ENCODE results near the gene CNTN1.
A peak's percentile ranks its signal among the peaks of the same experiment; 100 is the strongest.

The CNTN1 gene

DNA sequence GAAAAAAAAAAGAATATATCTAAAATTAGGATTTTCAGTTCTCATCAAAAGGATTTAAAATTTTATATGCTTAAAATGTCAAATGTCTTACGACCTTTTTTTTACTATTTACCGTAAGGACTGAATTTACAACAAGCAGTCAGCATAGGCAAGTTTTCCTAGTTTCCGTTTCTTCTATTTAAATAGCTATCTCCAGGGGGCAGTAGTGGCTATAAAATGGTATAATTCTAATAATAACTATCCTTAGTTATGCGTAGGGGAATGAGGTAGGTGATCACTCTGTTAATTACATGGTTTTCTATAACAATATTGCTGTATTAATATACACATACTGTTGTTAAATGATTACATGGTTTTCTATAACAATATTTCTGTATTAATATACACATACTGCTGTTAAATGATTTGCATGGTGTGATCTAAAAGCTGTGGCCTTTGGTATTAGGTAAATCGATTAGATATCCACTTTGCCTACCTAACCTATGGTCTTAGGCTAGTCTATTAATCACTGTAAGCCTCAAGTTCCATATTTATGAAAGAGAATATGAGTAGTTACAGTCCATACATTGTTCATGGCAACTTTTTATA lies 278.2 kb downstream of the CNTN1 start:
- DNase-seq (ENCODE audit: low read depth): no peak

DNA sequence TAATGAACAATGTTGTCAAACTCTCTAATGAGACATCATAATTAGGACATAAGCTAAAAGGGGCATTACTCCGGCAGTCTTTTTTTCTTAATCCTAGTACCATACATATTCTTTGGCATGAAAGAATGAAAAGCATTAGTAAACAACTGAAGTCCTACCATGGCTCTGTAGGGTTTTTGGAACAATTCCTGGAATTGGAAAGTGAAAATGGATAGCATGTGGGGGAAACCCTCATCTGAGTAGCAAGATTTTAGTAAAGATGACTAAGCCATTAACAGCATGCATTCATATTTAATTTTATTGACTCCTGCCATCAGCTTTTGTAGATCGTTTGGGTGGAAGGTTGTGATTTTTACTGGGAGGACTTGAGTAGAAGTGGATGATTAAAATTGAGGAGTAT lies 279.7 kb downstream of the CNTN1 start:
- DNase-seq (ENCODE audit: low read depth): no peak

DNA sequence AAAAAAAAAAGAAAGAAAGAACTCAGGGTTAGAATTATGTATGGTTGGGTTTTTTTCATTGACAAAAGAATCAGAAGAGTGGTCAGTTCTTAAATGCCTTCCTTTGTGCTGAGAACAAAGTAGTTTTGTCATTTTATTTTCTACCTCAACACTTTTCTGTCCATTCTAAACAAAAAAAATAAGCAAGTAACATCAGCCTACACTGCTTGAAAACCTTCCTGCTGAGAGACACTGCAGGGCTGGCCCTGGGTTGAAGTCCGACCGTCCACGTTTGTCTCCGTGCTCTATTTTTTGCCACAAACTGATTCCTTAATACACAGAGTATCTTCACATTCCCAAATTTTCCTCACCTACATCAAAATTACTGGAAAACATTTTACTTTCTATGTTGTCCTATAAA lies 284.3 kb downstream of the CNTN1 start:
- no peak for DNase-seq (ENCODE audit: low read depth)

- DNase-seq (ENCODE audit: low read depth): no peak
Measured at GRCh38 chr12:40980427-40980961, 288.3 kb downstream of the CNTN1 start.

- DNase-seq (ENCODE audit: low read depth): no peak
Measured at GRCh38 chr12:40986001-40986400, 293.8 kb downstream of the CNTN1 start.

GRCh38 chr12:40988355-40988754 lies 296.1 kb downstream of the CNTN1 start:
- no peak for DNase-seq (ENCODE audit: low read depth)

- no peak for DNase-seq (ENCODE audit: low read depth)
Measured at GRCh38 chr12:40988824-40989223, 296.6 kb downstream of the CNTN1 start.

DNA sequence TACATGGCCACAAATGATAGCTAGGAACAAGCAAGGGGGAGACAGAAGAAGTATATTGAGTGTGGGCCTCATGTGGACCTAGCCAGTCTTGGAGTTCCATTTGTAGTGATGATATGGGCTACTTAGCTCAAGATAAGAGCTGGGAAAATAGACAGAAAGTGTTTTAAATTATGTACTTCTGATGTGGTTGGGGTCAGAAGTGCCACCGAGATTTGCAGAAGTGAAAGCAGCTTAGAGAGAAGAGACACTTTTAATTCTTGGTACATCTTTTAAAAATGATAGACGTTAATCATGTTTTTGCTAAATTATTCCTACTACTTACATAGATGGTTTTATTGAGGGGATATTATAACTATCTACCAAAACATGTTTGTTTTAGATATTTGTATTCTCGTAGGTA lies 297.5 kb downstream of the CNTN1 start:
- DNase-seq (ENCODE audit: low read depth): no peak

DNA sequence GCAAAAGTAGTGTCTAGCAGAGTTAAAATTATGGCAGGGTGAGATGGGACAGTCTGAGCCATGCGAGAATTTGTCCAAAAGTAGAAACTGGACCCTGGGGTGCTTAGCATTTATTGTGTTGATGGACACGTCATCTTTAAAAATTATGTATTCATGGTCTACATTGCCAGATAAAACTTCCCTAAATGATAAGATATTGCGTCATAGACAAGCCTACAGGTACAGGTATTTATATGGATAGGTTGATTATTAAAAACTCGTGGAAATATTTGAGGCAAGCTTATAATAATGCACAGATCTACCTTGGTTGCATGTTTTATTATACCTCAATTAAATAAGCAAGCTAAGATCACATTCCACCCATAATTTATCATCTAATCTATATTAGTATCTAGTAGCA lies 299.9 kb downstream of the CNTN1 start:
- no peak for DNase-seq (ENCODE audit: low read depth)

GRCh38 chr12:40992674-40993073 lies 300.4 kb downstream of the CNTN1 start:
- no peak for DNase-seq (ENCODE audit: low read depth)

GRCh38 chr12:40993158-40993557 lies 300.9 kb downstream of the CNTN1 start:
- no peak for DNase-seq (ENCODE audit: low read depth)

DNA sequence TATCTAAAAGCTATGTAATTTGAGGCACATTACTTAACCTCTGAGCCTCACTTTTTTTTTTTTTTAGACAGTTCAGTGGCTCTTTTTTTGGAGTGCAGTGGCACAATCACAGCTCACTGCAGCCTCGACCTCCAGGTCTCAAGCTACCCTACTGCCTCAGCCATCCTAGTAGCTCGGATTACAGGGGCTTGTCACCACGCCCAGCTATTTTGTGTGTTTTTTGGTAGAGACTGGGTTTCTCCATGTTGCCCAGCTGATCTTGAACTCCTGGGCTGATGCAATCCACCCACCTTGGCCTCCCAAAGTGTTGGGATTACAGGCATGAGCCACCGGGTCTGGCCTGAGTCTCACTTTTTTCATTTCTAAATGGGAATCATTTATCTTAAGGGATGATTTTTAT lies 303.9 kb downstream of the CNTN1 start:
- DNase-seq (ENCODE audit: low read depth): no peak

- DNase-seq (ENCODE audit: low read depth): no peak
Measured at GRCh38 chr12:40999210-40999609, 307.0 kb downstream of the CNTN1 start.

GRCh38 chr12:41008472-41008871 lies 316.2 kb downstream of the CNTN1 start:
- DNase-seq (ENCODE audit: low read depth): no peak

- DNase-seq (ENCODE audit: low read depth): no peak
Measured at GRCh38 chr12:41011939-41012338, 319.7 kb downstream of the CNTN1 start.

GRCh38 chr12:41013881-41014642 lies 321.8 kb downstream of the CNTN1 start:
- DNase-seq (ENCODE audit: low read depth): peak; percentile 15

DNA sequence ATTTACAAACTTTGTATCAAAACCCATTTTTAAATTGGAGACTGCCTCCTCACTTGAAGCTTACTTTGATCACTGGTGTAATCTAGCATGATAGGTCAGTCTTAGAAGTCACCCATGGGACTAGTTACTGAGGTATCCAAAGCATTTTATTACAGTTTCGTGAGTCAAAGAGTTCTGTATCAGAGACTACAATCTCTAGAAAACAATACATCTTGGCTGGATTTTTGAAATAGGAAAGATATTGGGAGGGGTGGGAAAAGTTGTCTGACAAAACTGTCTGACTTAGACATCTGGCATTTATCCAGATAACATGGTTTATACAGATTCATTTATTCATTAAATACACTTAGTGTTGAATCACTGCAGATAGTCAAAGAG lies 322.4 kb downstream of the CNTN1 start:
- peak; percentile 5 for DNase-seq (ENCODE audit: low read depth)

GRCh38 chr12:41018010-41018409 lies 325.8 kb downstream of the CNTN1 start:
- DNase-seq (ENCODE audit: low read depth): no peak

GRCh38 chr12:41019461-41019860 lies 327.2 kb downstream of the CNTN1 start:
- DNase-seq (ENCODE audit: low read depth): no peak

DNA sequence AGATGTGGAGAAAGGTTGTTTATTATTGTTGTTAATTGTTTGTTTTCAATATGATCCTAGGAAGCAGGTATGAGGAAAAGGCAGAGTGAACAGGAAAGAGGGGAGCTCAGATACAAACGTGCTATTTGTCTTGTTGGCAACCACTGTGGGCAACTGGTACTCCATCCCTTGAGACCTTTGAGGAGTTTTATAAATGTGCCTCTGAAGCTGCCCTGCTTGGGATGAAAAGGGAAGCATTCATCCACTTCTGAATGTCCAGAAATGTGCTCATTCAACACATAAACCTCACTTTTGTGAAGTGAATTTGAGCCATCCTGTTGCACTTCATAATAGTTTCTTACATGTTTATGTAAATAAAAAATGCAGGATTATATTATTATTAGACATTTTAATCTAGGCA lies 331.6 kb downstream of the CNTN1 start:
- no peak for DNase-seq (ENCODE audit: low read depth)

DNA sequence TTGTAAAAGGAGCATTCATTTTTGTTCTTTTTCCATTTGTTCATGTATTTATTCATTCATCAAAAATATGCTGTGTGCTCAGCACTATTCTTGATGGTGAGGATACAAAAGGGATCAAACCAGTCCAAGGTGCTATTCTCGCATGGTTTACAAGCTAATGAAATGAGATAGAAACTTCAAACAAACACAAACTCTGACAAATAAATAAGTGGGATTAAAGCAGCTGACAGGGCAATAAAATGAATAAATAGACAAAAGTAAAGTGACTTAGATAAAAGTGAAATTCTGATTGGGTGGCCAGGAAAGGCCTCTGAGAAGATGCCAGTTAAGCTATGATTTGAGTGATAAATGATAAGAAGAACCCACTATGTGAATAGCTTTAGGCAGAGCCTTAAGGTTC lies 333.9 kb downstream of the CNTN1 start:
- no peak for DNase-seq (ENCODE audit: low read depth)

DNA sequence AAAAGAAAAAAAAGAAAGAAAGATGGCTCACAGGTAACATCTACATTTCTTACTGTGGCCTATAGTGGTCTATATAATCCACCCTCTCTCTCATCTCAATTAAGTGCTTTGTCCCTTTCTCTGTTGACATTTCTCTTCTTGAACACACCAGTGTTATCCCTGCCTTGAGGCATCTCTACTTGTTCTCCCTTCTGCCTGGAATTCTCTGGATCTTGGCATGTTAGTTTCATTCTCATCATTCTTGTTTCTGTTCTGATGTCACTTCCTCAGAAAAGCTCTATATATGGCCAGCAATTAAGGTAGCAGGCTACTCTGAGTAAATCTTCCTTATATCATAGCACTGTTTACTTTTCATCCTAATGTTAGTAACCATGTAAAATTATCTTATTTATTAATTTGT lies 340.1 kb downstream of the CNTN1 start:
- no peak for DNase-seq (ENCODE audit: low read depth)

- peak; percentile 2 for DNase-seq (ENCODE audit: low read depth)
Measured at GRCh38 chr12:41034686-41035085, 342.4 kb downstream of the CNTN1 start.

- DNase-seq (ENCODE audit: low read depth): no peak
Measured at GRCh38 chr12:41039461-41039860, 347.2 kb downstream of the CNTN1 start.

All from HS-5 (cell line).